ENCODE data around the gene FBL. TPM values are rescaled to one million over a fixed set of nuclear protein-coding genes. Genes with fewer than 3 reads are reported as not detected.

FBL gene
- total and polyA plus RNA-seq, 2 experiments from 2014 or later = 59.3 to 63.9 TPM

- Histone ChIP-seq H3K27ac (0 out of 2 replicates have a peak overlapping the region, but pooled peaks have one; percentile 29), H3K79me2 (ENCODE audit: insufficient read depth) (peaks cover 16% of the 10 kb centered on the region; the same call in 1 of the 2 replicates), H3K4me1 (ENCODE audit: insufficient read depth) (peaks cover 5% of the 10 kb centered on the region), H4K20me1 (ENCODE audit: insufficient read depth) (no peaks in the 10 kb centered on the region), H3K9ac (peak overlapping the region; percentile 81), H3K36me3 (ENCODE audit: low read depth) (peaks cover 12% of the 10 kb centered on the region; the same call in 1 of the 2 replicates), H3K9me2 (ENCODE audit: insufficient read depth) (no peaks in the 10 kb centered on the region), H3K4me3 (peak overlapping the region; percentile 86), H3K27me3 (replicated peaks; ENCODE audit: insufficient read depth) (no peaks in the 10 kb centered on the region), H2AFZ (peak overlapping the region; percentile 84), H3F3A (ENCODE audit: insufficient read depth) (peaks cover 7% of the 10 kb centered on the region; the same call in 1 of the 2 replicates), H3K9me3 (ENCODE audit: low read depth) (no peaks in the 10 kb centered on the region), H3K4me2 (ENCODE audit: unreplicated experiment) (peak overlapping the region; percentile 88)
- TF ChIP-seq EZH2 (IDR thresholded peaks at IDR 0.05; ENCODE audit: insufficient read depth, poor library complexity, severe bottlenecking) = no peak
- in situ Hi-C loops (cut with MboI) = no loop called here
- DNase-seq = peak; percentile 97
- WGBS, 2 experiments (ENCODE audit: low coverage in 1 of 2, low lambda C conversion rate in 2 of 2, missing lambda C conversion rate in 2 of 2) = 4 to 6% methylated on average over 47 of the region's 47 CpGs
These were observed 21.8 kb downstream of the FBL start for GRCh38 chr19:39824143-39825092.

DNA sequence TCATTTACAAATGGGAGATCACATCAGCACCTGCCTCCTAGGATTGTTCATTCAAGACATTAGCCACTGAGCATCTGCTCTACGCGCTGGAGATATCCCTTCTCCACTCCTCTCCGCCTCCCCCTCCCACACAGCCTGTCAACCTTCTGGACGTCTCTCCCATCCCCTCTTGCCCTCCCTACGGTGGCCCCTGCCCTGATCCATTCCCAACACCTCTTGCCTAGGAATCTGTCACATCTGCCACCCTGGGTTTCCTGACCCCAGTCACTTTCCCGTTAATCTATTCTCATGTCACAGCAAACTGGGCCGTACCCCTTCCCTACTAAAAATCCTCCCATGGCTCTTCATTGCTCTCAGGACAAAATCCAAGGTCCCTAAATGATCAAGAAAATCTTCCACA, 22.5 kb downstream of the FBL start:
- Histone ChIP-seq H3K9ac (peak overlapping the region; percentile 81), H3K4me3 (peak overlapping the region; percentile 86)
- WGBS, 2 experiments (ENCODE audit: low coverage in 1 of 2, low lambda C conversion rate in 2 of 2, missing lambda C conversion rate in 2 of 2) = 11 to 12% methylated on average over 7 of the region's 7 CpGs

GRCh38 chr19:39820696-39821095, 25.5 kb downstream of the FBL start:
- peaks cover 5% of the 10 kb centered on the region for H3K4me1 ChIP-seq (ENCODE audit: insufficient read depth)
- no peaks in the 10 kb centered on the region for H3K9me2 ChIP-seq (ENCODE audit: insufficient read depth)
- in situ Hi-C loops (cut with MboI) = no loop called here
- H3K4me2 ChIP-seq (ENCODE audit: unreplicated experiment) = no peak overlapping the region
- no peaks in the 10 kb centered on the region for H3K36me3 ChIP-seq (ENCODE audit: low read depth)
- no peak for DNase-seq
- no peaks in the 10 kb centered on the region for H3K9me3 ChIP-seq (ENCODE audit: low read depth)
- no peak overlapping the region for H3K4me3 ChIP-seq
- H3K27ac ChIP-seq = no peak overlapping the region
- peaks cover 16% of the 10 kb centered on the region; the same call in 1 of the 2 replicates for H3K79me2 ChIP-seq (ENCODE audit: insufficient read depth)
- H3K9ac ChIP-seq = no peak overlapping the region
- WGBS, 2 experiments (ENCODE audit: low coverage in 1 of 2, low lambda C conversion rate in 2 of 2, missing lambda C conversion rate in 2 of 2) = 88 to 90% methylated on average over 6 of the region's 6 CpGs
- H3K27me3 ChIP-seq (replicated peaks; ENCODE audit: insufficient read depth) = no peaks in the 10 kb centered on the region
- no peak for TF ChIP-seq EZH2 (IDR thresholded peaks at IDR 0.05; ENCODE audit: insufficient read depth, poor library complexity, severe bottlenecking)
- no peak for TF ChIP-seq EZH2phosphoT487 (IDR thresholded peaks at IDR 0.05; ENCODE audit: insufficient read depth, low read depth)
- H3F3A ChIP-seq (ENCODE audit: insufficient read depth) = peaks cover 7% of the 10 kb centered on the region; the same call in 1 of the 2 replicates
- H4K20me1 ChIP-seq (ENCODE audit: insufficient read depth) = no peaks in the 10 kb centered on the region
- no peak overlapping the region for H2AFZ ChIP-seq

More for the DNA sequence above, 22.5 kb downstream of the FBL start:
- no peak overlapping the region for H3K27ac ChIP-seq
- H3K36me3 ChIP-seq (ENCODE audit: low read depth) = peaks cover 4% of the 10 kb centered on the region; the same call in 1 of the 2 replicates
- no peaks in the 10 kb centered on the region for H4K20me1 ChIP-seq (ENCODE audit: insufficient read depth)
- peaks cover 5% of the 10 kb centered on the region for H3K4me1 ChIP-seq (ENCODE audit: insufficient read depth)
- TF ChIP-seq EZH2 (IDR thresholded peaks at IDR 0.05; ENCODE audit: insufficient read depth, poor library complexity, severe bottlenecking) (no peak), EZH2phosphoT487 (IDR thresholded peaks at IDR 0.05; ENCODE audit: insufficient read depth, low read depth) (no peak)
- H3F3A ChIP-seq (ENCODE audit: insufficient read depth) = peaks cover 7% of the 10 kb centered on the region; the same call in 1 of the 2 replicates
- H3K9me2 ChIP-seq (ENCODE audit: insufficient read depth) = no peaks in the 10 kb centered on the region
- peak overlapping the region; percentile 88 for H3K4me2 ChIP-seq (ENCODE audit: unreplicated experiment)
- DNase-seq = peak; percentile 18
- H3K27me3 ChIP-seq (replicated peaks; ENCODE audit: insufficient read depth) = no peaks in the 10 kb centered on the region
- no peaks in the 10 kb centered on the region for H3K9me3 ChIP-seq (ENCODE audit: low read depth)
- H2AFZ ChIP-seq = peak overlapping the region; percentile 84
- peaks cover 16% of the 10 kb centered on the region; the same call in 1 of the 2 replicates for H3K79me2 ChIP-seq (ENCODE audit: insufficient read depth)
- in situ Hi-C loops (cut with MboI) = no loop called here

- Histone ChIP-seq H3K27ac (no peak overlapping the region), H3K4me3 (no peak overlapping the region), H3K9me3 (ENCODE audit: low read depth) (no peaks in the 10 kb centered on the region), H3K4me1 (ENCODE audit: insufficient read depth) (peaks cover 5% of the 10 kb centered on the region), H3K9ac (no peak overlapping the region), H3K27me3 (replicated peaks; ENCODE audit: insufficient read depth) (no peaks in the 10 kb centered on the region), H3K36me3 (ENCODE audit: low read depth) (no peaks in the 10 kb centered on the region), H3K79me2 (ENCODE audit: insufficient read depth) (peaks cover 16% of the 10 kb centered on the region; the same call in 1 of the 2 replicates), H4K20me1 (ENCODE audit: insufficient read depth) (no peaks in the 10 kb centered on the region), H2AFZ (no peak overlapping the region), H3F3A (ENCODE audit: insufficient read depth) (peaks cover 2% of the 10 kb centered on the region; the same call in 1 of the 2 replicates), H3K9me2 (ENCODE audit: insufficient read depth) (no peaks in the 10 kb centered on the region), H3K4me2 (ENCODE audit: unreplicated experiment) (no peak overlapping the region)
- no peak for DNase-seq
- WGBS, 2 experiments (ENCODE audit: low coverage in 1 of 2, low lambda C conversion rate in 2 of 2, missing lambda C conversion rate in 2 of 2) = 67 to 70% methylated on average over 3 of the region's 3 CpGs
- no peak for TF ChIP-seq EZH2 (IDR thresholded peaks at IDR 0.05; ENCODE audit: insufficient read depth, poor library complexity, severe bottlenecking)
- in situ Hi-C loops (cut with MboI) = no loop called here
These were observed 26.4 kb downstream of the FBL start for GRCh38 chr19:39819786-39820185.

Data from GM23248 (cell line).